VCaP (cell line): ENCODE measurements around the gene OSTF1.
A peak's percentile ranks its signal among the peaks of the same experiment; 100 is the strongest.

Experiments used
- H3K27ac ChIP-seq: fragments of 450-650 bp; 2 replicates; pipeline ENCODE4 v1.5.1; 2017
- TF ChIP-seq, protein P1 (sequence below): fragments of 450-650 bp; conservative IDR thresholded peaks from 2 replicates; pipeline ENCODE4 v1.5.1; 2017; ENCODE audit warnings: mild to moderate bottlenecking, moderate library complexity

Gene OSTF1

DNA sequence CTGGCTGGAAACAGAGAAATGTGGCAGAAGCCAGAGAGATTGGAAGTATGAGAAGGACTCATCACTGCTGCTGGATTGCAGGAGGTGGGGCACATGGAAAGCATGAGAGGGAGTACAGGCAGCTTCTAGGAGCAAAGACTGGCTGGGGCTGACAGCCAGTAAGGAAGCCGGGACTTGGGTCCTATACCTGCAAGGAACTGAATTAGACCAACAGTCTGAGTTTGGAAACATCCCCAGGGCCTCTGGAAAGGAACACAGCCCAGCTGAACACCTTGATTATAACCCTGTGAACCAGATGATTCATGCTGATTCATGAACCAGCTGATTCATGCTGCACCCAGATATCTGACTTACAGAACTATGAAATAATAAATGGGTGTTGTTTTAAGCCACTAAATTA, 93.4 kb downstream of the OSTF1 start:
- TF ChIP-seq, protein P1, sequence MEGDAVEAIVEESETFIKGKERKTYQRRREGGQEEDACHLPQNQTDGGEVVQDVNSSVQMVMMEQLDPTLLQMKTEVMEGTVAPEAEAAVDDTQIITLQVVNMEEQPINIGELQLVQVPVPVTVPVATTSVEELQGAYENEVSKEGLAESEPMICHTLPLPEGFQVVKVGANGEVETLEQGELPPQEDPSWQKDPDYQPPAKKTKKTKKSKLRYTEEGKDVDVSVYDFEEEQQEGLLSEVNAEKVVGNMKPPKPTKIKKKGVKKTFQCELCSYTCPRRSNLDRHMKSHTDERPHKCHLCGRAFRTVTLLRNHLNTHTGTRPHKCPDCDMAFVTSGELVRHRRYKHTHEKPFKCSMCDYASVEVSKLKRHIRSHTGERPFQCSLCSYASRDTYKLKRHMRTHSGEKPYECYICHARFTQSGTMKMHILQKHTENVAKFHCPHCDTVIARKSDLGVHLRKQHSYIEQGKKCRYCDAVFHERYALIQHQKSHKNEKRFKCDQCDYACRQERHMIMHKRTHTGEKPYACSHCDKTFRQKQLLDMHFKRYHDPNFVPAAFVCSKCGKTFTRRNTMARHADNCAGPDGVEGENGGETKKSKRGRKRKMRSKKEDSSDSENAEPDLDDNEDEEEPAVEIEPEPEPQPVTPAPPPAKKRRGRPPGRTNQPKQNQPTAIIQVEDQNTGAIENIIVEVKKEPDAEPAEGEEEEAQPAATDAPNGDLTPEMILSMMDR = no peak
- no peak overlapping the region for H3K27ac ChIP-seq

DNA sequence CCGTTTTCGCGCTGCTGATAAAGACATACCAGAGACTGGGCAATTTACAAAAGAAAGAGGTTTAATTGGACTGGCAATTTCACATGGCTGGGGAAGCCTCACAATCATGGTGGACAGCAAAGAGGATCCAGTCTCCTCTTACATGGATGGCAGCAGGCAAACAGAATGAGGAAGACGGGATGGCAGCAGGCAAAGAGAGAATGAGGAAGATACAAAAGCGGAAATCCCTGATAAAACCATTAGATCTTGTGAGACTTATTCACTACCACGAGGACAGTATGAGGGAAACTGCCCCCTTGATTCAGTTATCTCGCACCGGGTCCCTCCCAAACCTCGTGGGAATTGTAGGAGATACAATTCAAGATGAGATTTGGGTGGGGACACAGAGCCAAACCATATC, 95.0 kb downstream of the OSTF1 start:
- H3K27ac ChIP-seq = no peak overlapping the region
- TF ChIP-seq, protein P1 = no peak

DNA sequence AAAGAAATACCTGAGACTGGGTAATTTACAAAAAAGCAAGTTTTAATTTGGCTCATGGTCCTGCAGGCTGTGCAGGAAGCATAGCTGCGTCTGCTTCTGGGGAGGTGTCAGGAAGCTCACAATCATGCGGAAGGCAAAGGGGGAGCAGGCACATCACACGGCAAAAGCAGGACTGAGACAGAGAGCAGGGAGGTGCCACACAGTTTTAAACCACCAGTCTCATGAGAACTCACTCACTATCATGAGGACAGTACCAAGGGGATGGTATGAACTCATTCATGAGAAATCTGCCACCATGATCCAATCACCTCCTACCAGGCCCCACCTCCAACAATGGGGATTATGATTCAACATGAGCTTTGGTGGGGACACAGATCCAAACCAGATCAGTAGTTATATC, 96.2 kb downstream of the OSTF1 start:
- no peak overlapping the region for H3K27ac ChIP-seq
- TF ChIP-seq, protein P1 = no peak

DNA sequence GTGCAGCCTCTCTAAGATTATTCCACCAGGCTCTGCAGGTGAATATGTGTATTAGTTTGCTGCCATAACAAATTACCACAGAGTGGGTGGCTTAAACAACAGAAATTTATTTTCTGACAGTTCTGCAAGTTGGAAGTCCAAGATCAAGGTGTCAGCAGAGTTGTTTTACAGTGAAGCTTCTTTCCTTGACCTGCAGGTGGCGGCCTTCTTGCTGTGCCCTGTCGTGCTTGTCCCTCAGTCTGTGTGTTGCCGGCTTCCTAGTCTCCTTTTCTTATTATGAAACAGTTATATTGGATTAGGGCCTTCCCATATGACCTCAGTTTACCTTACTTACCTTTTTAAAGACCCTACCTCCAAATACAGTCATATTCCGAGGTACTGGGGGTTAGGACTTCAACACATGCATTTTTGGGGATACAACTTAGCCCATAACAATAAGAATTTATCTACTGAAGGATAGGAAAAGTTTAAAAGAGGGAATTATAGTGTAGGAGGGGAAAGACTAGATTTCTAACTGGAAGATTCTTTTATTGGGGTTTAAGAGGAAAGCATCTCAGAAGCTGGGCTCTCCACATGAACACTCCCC, 97.4 kb downstream of the OSTF1 start:
- TF ChIP-seq, protein P1 = peak; percentile 84
- no peak overlapping the region for H3K27ac ChIP-seq

DNA sequence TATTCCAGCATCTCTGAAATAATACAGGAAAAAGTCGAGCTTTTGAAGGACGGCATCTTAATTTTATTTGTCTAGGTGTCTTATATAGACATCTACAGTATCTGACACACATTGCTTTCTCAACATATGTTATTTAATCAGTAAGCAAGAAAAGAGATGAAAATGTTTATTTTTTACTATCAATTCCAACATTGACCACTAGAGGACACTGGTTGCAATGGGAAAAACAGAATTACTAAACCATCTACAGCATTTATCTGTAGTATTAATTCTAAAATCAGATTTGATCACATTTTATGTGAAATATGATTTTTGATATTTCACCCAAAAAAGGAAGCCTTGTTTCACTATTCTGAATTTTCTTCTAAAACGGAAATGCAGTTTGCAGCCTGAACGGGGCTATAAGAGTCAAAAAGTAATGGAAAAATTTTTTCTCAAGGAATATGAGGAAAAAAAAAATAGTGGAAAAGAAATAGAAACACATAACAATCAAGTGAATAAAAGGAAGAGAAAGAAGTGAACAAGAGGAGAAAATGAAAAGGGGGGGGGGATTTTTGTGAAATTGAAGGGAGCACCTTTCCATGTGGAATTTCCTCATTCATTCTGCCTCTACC, 98.6 kb downstream of the OSTF1 start:
- TF ChIP-seq, protein P1 = peak; percentile 92

DNA sequence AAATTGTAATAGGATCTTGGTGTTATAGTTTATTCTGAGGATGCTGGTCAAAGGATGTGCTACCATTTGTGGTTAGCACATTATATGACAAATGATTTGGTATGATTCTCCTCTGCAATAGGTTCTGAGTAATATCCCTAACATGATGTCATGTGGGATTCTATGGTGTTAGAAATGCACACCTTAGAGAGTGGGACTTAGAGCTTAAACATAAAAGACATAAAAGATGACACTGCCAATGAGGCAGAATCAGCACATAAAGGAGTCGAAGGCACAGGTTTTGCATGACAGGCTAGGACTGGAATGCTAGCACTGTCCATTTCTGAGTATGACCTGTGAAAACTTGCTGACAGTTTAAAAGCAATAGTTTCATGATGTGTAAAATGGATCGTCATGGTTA, 100.4 kb downstream of the OSTF1 start:
- TF ChIP-seq, protein P1 = no peak
- H3K27ac ChIP-seq = no peak overlapping the region

More for the DNA sequence above, 98.6 kb downstream of the OSTF1 start:
- no peak overlapping the region for H3K27ac ChIP-seq

DNA sequence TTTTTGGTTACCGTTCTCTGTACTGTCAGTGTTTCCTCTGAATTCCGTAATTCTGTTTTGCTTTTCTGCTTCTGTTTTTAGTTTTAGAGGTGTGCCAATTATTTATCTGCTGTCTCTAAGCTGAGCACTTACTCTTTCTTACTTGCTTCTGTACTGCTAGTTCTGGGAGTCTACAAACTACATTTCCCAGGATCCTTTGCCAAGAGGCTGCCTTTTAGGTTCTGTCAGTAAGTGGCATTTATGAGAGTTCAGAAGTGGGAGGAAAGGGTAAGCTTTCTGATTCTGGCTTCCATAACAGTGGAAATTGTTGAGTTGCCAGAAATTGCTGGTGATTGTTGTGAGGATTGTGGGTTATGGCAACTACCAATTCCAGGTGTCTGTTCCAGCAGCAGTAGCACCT, 102.4 kb downstream of the OSTF1 start:
- H3K27ac ChIP-seq = no peak overlapping the region
- TF ChIP-seq, protein P1 = no peak
